ENCODE data around the gene PCCA.

GRCh38 chr13:100323937-100324336 lies 235.0 kb downstream of the PCCA start:
- TF ChIP-seq, protein P1, sequence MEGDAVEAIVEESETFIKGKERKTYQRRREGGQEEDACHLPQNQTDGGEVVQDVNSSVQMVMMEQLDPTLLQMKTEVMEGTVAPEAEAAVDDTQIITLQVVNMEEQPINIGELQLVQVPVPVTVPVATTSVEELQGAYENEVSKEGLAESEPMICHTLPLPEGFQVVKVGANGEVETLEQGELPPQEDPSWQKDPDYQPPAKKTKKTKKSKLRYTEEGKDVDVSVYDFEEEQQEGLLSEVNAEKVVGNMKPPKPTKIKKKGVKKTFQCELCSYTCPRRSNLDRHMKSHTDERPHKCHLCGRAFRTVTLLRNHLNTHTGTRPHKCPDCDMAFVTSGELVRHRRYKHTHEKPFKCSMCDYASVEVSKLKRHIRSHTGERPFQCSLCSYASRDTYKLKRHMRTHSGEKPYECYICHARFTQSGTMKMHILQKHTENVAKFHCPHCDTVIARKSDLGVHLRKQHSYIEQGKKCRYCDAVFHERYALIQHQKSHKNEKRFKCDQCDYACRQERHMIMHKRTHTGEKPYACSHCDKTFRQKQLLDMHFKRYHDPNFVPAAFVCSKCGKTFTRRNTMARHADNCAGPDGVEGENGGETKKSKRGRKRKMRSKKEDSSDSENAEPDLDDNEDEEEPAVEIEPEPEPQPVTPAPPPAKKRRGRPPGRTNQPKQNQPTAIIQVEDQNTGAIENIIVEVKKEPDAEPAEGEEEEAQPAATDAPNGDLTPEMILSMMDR (IDR thresholded peaks at IDR 0.05; ENCODE audit: low read length), result no peak
- no peak for TF ChIP-seq EZH2 (IDR thresholded peaks at IDR 0.05; ENCODE audit: borderline replicate concordance, low read length)

Measured in OCI-LY1 (cell line).